HG03097 (cell line): ENCODE measurements around the gene MRPL27.
"Not testable (repeated sequence)": the region's sequence is repeated elsewhere in the genome, so short reads cannot be mapped to it uniquely, and the experiment has no call there.

ENCODE experiments used
- ATAC-seq: cut with Tn5 transposase; IDR thresholded peaks from one replicate; pipeline ENCODE4 v1.9.1; 2021; ENCODE audit not compliant: unreplicated experiment, low FRiP score

Gene MRPL27

GRCh38 chr17:50347117-50347893 lies 25.7 kb downstream of the MRPL27 start:
- ATAC-seq, result no peak

DNA sequence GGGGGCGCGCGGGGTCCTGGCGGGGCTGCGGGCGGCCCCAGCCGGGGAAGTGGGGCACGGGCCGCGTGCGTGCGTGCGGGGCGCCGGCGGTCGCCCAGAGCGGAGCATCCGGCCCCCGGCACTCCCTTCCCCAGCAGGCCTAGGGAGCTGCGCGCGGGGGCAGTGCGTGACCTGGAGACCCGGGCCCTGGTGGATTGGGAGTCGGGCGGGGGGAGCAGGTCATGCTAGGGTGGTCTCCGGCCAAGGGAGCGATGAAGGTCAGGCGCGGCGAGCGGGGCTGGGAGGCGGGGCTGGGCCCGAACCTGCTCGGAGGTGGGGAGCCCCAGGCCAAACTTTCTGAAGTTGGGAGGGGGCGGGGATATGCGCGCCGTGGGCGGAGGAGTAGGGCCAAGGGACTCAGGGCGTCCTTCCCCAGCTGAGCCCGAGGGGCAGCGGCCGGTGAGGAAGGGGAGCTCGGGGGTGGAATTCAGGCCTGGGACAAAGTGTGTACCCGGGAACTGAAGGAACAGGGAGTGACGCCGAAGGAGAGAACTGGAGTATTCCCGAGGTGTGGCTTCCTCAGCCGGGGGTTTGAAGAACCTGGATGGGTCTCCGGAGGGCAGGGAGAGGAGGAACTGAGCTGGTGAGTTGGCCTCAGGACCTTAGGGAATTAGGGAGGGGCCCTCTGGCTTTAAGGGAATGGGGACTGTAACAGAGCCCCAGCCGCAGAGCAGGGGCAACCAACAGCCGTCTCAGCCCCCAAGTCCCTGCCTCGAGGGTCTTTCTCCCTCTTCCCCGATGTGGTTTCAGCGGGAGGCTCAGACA lies 26.5 kb downstream of the MRPL27 start:
- ATAC-seq, result peak; percentile 55

GRCh38 chr17:50345432-50346312 lies 27.3 kb downstream of the MRPL27 start, which contains the start of gene XYLT2:
Gene XYLT2 (plus strand): TSS chr17:50346126. CDS start chr17:50346141, 15 bp downstream.
- ATAC-seq, result peak; percentile 62

DNA sequence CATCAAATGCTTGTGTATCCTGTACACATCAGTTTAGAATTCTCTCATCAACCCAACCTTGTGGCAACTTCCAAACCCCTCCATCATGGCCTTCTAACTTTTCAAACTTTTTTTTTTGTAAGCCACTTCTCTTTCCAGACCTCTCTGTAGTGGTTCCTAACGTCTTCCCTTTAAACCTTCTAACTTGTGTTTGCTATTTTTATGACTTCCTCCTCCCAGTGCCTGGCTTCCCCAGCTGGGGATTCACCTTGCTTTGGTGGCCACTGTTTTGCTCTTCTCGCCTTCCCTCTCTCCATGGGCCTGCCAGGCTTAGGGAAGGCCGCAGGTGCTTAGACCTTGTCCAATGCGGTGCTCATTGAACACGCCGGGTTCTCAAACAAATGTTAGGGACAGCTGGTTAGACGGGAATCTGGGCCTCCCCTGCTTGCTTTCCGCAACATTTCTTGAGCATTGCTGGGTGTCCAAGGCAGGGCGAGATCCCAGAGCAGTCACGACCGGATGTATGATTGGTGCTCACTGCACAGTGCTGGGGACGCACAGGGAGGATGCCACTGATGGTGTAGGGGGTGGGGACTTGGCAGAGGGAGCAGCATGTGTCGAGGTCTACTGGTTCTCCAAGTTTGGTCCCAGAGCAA lies 28.1 kb downstream of the MRPL27 start:
- no peak for ATAC-seq

DNA sequence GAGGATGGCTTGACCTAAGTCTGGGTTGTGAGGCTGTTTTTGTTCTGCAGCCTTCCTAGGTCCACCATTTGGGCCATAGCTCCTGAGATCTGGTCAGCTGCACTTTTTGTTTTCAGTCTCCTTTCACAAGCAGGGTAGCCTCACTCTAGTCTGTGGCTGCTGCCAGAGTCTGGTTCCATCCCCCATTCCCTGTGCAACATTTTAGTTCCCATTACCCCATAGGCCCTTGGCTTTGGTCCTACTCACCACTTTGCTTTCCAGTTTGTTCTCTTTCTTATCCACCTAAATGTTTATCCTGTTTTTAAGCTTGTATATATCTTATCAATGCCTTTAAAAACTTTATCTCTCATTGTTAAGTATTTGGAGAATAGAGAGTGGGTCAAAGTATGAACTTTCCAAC lies 33.6 kb downstream of the MRPL27 start:
- no peak for ATAC-seq

DNA sequence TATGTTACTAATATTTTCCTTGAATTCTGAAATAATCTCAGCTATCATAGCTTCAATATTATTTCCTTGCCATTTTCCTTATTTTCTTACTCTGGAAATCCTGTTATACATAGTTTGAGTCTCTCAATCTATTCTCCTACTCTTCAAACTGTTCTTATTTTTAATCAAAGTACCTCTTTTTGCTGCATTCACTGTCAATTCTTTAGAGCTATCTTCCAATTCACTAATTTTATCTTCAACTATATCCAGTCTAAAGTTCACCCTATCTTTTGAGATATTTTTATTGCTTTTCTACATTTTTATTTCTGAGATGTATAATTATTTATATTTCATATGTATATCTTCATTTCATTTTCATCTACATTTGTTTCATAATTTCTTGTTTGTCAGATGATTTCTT lies 34.3 kb downstream of the MRPL27 start:
- ATAC-seq, result no peak

GRCh38 chr17:50337956-50338355 lies 35.0 kb downstream of the MRPL27 start:
- ATAC-seq, result no peak

DNA sequence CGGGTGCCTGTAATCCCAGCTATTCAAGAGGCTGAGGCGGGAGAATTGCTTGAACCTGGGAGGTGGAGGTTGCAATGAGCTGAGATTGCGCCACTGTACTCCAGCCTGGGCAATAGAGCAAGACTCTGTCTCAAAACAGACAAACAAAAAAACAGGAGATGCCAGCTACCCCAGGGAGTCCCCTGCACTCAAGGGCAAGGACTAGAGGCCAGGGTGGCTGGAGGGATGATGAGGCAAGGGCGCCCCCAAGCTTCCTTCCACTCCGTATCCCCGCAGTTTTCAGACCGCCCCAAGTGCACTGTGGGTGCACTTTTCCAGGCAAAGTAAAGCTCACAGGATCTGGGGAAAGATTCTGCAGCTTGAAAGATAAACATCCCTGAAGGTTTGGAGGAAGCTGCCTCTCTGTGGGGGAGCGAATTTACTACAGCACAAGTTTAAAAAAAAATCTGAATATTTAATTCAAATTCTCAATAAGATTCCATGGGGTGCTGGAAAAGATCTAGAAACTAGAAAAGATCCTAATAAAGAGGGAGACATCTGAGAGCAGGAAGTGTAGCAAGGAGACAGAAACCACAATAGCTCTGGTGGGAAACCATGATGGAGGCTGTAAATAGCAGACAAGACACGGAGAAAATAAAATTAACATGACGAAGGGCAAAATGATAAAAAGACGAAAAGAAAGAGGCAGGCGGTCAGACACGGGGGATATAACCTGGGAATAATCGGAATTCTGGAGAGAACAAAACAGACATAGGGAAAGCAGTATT lies 39.5 kb downstream of the MRPL27 start:
- ATAC-seq, result not testable (repeated sequence)

DNA sequence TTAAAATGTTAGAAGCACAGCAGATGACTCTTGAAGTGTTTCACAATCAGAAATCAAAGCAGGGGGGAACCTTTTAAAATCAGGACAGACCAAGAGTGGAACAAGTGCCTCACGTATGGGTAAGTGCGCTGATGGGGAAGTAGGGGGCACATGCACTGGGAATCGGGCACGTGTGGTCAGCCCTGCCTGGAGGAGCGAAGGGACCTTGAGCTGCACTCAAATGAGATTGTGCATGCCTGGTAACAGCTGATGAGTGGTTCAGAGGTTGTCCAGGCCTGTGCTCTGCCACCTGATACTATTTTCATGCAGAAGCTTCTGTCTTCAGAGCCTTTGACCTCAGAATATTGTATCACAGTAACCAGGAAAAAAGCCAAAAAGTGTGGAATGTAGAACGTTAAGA lies 40.8 kb downstream of the MRPL27 start:
- ATAC-seq, result no peak

GRCh38 chr17:50331085-50331791 lies 41.7 kb downstream of the MRPL27 start:
- no peak for ATAC-seq

DNA sequence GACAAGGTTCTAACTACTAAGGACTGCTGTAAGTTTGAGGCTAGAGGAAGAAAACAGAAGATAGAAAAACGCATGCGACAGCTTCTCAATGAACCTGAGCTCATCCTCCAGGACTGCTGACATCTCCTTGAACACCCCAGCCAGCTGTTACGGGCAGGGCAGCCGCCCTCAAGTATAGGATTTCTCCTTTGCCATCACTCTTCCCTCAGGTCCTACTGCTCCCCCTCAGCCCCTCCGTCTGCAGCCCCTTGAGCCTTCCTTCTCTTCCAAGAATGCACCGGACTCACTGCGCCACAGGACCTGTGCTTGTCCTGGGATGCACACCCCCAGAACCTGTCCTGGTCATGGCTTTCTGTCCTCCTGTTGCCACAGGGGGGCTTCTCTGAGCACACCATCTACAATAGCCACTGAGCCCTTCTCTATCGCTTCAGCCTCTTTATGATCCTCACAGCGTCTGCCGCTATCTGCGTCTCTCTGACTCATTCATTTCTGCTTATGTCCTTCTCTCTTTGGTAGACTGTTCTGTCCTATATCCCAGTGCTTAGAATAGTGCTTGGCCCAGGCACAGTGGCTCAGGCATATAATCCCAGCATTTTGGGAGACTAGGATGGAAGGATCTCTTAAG lies 42.7 kb downstream of the MRPL27 start:
- ATAC-seq, result no peak

DNA sequence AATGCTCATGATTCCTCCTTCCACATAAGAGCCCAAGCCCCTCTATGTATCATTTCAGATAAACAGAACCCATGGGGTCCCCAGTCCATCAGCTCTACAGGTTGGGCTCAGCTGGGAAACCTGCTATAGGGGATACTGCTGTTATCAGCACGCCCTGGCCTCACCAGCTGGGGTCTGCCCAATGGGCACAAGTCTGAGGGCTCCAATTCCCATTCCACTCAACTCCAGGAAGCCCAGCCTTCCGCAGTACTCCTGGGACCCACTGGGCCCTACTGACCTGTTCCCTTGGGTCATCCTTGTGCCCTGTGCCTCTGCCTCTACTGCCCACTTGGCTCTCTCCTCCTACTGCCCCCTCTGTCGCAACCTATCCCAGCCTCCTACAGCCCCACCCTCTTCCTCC lies 43.3 kb downstream of the MRPL27 start:
- ATAC-seq, result no peak

- no peak for ATAC-seq
Observed at GRCh38 chr17:50328363-50329325, 44.3 kb downstream of the MRPL27 start.

- no peak for ATAC-seq
Observed at GRCh38 chr17:50326831-50327364, 46.1 kb downstream of the MRPL27 start.

GRCh38 chr17:50325906-50326305 lies 47.1 kb downstream of the MRPL27 start:
- no peak for ATAC-seq

DNA sequence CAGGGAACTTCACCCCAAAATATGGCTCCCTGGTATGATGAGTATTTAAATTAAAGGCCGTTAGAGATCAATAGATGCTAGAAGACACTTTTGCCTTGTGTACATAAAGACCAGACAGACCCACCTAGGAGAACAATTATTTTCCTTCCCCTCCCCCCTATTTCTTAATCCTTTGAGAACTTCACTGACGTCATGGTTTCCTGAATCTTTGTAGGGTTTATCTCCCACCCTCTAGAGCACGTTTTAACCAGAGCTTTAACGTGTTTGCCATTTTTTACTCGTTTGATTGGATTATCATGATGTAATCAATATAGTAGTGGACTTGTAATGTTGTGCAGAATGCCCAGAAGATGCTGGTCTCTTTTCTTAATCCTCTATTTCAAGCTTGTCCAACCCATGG lies 49.9 kb downstream of the MRPL27 start:
- ATAC-seq, result no peak

DNA sequence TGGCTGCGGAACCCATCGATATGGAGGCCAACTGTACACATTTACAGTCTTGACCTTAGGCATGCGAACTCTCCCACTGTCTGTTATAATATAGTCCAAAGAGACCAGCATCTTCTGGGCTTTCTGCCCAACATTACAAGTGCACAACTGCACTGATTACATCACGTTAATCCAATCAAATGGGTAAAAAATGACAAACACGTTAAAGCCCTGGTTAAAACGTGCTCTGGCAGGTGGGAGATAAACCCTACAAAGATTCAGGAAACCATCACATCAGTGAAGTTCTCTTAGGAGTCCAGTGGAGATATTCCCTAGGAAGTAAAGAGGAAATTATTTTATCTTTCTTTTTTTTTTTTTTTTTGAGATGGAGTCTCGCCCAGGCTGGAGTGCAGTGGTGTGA lies 50.7 kb downstream of the MRPL27 start:
- ATAC-seq, result no peak
